ENCODE measurements around the gene HMGXB3.

- no peak for TF ChIP-seq EP300 (IDR thresholded peaks at IDR 0.05)
- TF ChIP-seq CTCF (IDR thresholded peaks at IDR 0.05): no peak
- no peak for TF ChIP-seq POLR2AphosphoS5 (IDR thresholded peaks at IDR 0.05)
These were observed 100.5 kb downstream of the HMGXB3 start for GRCh38 chr5:150101023-150101422.
